GM12878 (cell line): ENCODE data around the gene CNTN4. TPM values are rescaled to one million over a fixed set of nuclear protein-coding genes. Genes with fewer than 3 reads are reported as not detected.

Experiments
- ATAC-seq: fragments of 200-7000 bp; cut with Tn5 transposase; 3 replicates; pipeline ENCODE4 v1.9.1; 2020; ENCODE audit warnings: mild to moderate bottlenecking, moderate library complexity
- Bru-seq: library from RNA; stranded (reverse); fragments of 400-500 nt; gene quantifications from one replicate; lab custom pipeline; 2021; lab: Mats Ljungman, UMichigan
- BruChase-seq, 2 experiments: library from RNA; stranded (reverse); fragments of 400-500 nt; gene quantifications; one replicate each; lab custom pipeline; 2021; lab: Mats Ljungman, UMichigan
- BruUV-seq: library from RNA; stranded (reverse); fragments of 400-500 nt; replicated peaks from 2 replicates; lab custom pipeline; 2021; lab: Mats Ljungman, UMichigan
- CTCF ChIA-PET: fragments of 300-600 bp; sonication (Branson Sonifier 250); formaldehyde crosslinking; extraction: SDS; loops from one replicate; lab custom pipeline; 2021; ENCODE audit warnings: inconsistent platforms; lab: Yijun Ruan, JAX
- POLR2A ChIA-PET: fragments of 350-600 bp; formaldehyde crosslinking; extraction: SDS; loops from one replicate; lab custom pipeline; 2021; ENCODE audit warnings: inconsistent platforms; lab: Charles Lee
- RAD21 ChIA-PET: fragments of 300-600 bp; sonication (Branson Sonifier 250); formaldehyde crosslinking; loops from one replicate; lab custom pipeline; 2023; ENCODE audit warnings: antibody characterized with exemption; ENCODE audit not compliant: unreplicated experiment; lab: Charles Lee
- SMC1A ChIA-PET: fragments of 300-600 bp; sonication (Branson Sonifier 250); formaldehyde crosslinking; loops from one replicate; lab custom pipeline; 2023; ENCODE audit not compliant: unreplicated experiment, uncharacterized antibody; lab: Charles Lee
- DNase-seq: peaks from one replicate; pipeline ENCODE4 v3.0.0-alpha.2; 2011; ENCODE audit warnings: low read depth, low spot score
- FAIRE-seq: peaks from 3 replicates; lab custom pipeline; 2011; peaks lifted over from hg19 to GRCh38; lab: Jason Lieb, UNC
- H2AFZ ChIP-seq: 2 replicates; pipeline ENCODE4 v1.6.0; 2011; ENCODE audit warnings: low read depth, low read length, control low read depth; ENCODE audit not compliant: control insufficient read depth
- H3K27ac ChIP-seq: 2 replicates; pipeline ENCODE4 v1.5.1; 2011; ENCODE audit warnings: control low read depth; ENCODE audit not compliant: control insufficient read depth, insufficient read depth
- H3K27me3 ChIP-seq, 2 experiments: replicated peaks in 1 of 2; 2 replicates each; pipeline versions ENCODE4 v1.6.0 to v1.6.1; 2011; ENCODE audit warnings: low read length in 1 of 2; ENCODE audit not compliant: control insufficient read depth in 2 of 2, insufficient read depth in 2 of 2
- H3K36me3 ChIP-seq, 2 experiments: 2 replicates each; pipeline ENCODE4 v1.5.1; 2011; ENCODE audit warnings: low read length in 1 of 2; ENCODE audit not compliant: control insufficient read depth in 2 of 2, insufficient read depth in 2 of 2
- H3K4me1 ChIP-seq: 2 replicates; pipeline ENCODE4 v1.6.1; 2011; ENCODE audit warnings: mild to moderate bottlenecking, low read length, moderate library complexity, mixed read lengths; ENCODE audit not compliant: control insufficient read depth, insufficient read depth
- H3K4me2 ChIP-seq: 2 replicates; pipeline ENCODE4 v1.6.0; 2011; ENCODE audit warnings: control low read depth; ENCODE audit not compliant: control insufficient read depth, insufficient read depth
- H3K4me3 ChIP-seq: fragments of 200-600 bp; sonication (generic); 2 replicates; pipeline ENCODE4 v1.5.1; 2016
- H3K79me2 ChIP-seq: 2 replicates; pipeline ENCODE4 v1.6.0; 2011; ENCODE audit warnings: low read length; ENCODE audit not compliant: control insufficient read depth, insufficient read depth
- H3K9ac ChIP-seq: 2 replicates; pipeline ENCODE4 v1.8.0; 2011; ENCODE audit warnings: low read length, control low read depth, mixed read lengths; ENCODE audit not compliant: control insufficient read depth, insufficient read depth
- H3K9me3 ChIP-seq: replicated peaks from 3 replicates; pipeline ENCODE4 v1.5.1; 2011; ENCODE audit warnings: mild to moderate bottlenecking, low read length; ENCODE audit not compliant: control insufficient read depth, insufficient read depth
- H4K20me1 ChIP-seq: 2 replicates; pipeline ENCODE4 v1.6.0; 2011; ENCODE audit not compliant: control insufficient read depth, insufficient read depth
- ATF7 ChIP-seq: fragments of 450-650 bp; IDR thresholded peaks from 2 replicates; pipeline ENCODE4 v1.6.1; 2016; ENCODE audit warnings: low read depth, mild to moderate bottlenecking
- CBX5 ChIP-seq: sonication (generic); IDR thresholded peaks from 2 replicates; pipeline ENCODE4 v1.6.1; 2016; ENCODE audit warnings: low read depth, moderate library complexity, mild to moderate bottlenecking, inconsistent platforms
- E2F4 ChIP-seq: IDR thresholded peaks from 2 replicates; pipeline ENCODE4 v1.6.1; 2012; ENCODE audit warnings: low read depth, low read length, improper control_type of control experiment
- EGR1 ChIP-seq, 2 experiments: IDR thresholded peaks; 1 replicate in 1 of 2; 2 replicates in 1 of 2; pipeline ENCODE4 v1.6.1; 2011 to 2012; ENCODE audit warnings: low read depth in 2 of 2, low read length in 2 of 2, borderline replicate concordance in 1 of 2, mild to moderate bottlenecking in 1 of 2, moderate library complexity in 1 of 2
- HDAC6 ChIP-seq: fragments of 200-600 bp; sonication (generic); IDR thresholded peaks from one replicate; pipeline ENCODE4 v1.8.0; 2017; ENCODE audit warnings: antibody characterized with exemption; ENCODE audit not compliant: unreplicated experiment
- MYC ChIP-seq: IDR thresholded peaks from 2 replicates; pipeline ENCODE4 v1.6.1; 2011; ENCODE audit warnings: mild to moderate bottlenecking, low read length, moderate library complexity, inconsistent platforms; ENCODE audit not compliant: insufficient read depth, insufficient replicate concordance, insufficient read length, severe bottlenecking
- NFYA ChIP-seq: IDR thresholded peaks from 2 replicates; pipeline ENCODE4 v1.6.1; 2011; ENCODE audit warnings: low read depth, mild to moderate bottlenecking, low read length, improper control_type of control experiment, borderline replicate concordance
- POLR2AphosphoS2 ChIP-seq: IDR thresholded peaks from 2 replicates; pipeline ENCODE4 v1.6.1; 2011; ENCODE audit warnings: low read depth, mild to moderate bottlenecking, low read length, improper control_type of control experiment, moderate library complexity
- SMAD1 ChIP-seq: fragments of 450-650 bp; IDR thresholded peaks from 2 replicates; pipeline ENCODE4 v1.6.1; 2018; ENCODE audit warnings: mild to moderate bottlenecking, low read depth; ENCODE audit not compliant: partially characterized antibody
- WGBS: methylation state at CpG from one replicate; pipeline ENCODE4 v1.1.6; 2016; ENCODE audit warnings: low lambda C conversion rate; ENCODE audit not compliant: insufficient replicate concordance, insufficient coverage; ENCODE audit errors: missing lambda C conversion rate; 5-methylcytosine and 5-hydroxymethylcytosine counted together
- in situ Hi-C: fragments of 300-500 bp; cut with MboI; formaldehyde crosslinking; loops from 9 replicates; pipeline ENCODE4 v1.14.3; 2018; ENCODE audit warnings: mixed read lengths
- intact Hi-C: fragments of 100-400 bp; cut with micrococcal nuclease; formaldehyde crosslinking; loops from one replicate; pipeline ENCODE4 v1.14.2; 2022; ENCODE audit not compliant: unreplicated experiment
- long read RNA-seq, 2 experiments: library from polyadenylated mRNA; unstranded; transcript quantifications; one replicate each; pipeline ENCODE4 v2.0.0, GENCODE V29; 2019 to 2020
- polyA minus RNA-seq, 3 experiments: library from RNA; depleted of rRNA, polyadenylated mRNA; stranded (reverse); fragments of >200 nt; gene quantifications; 2 replicates each; pipeline ENCODE4 v1.2.3, GENCODE V29; 2011
- polyA plus RNA-seq, 11 experiments: library from polyadenylated mRNA; depleted of rRNA in 4 of 11; unstranded in 6 of 11; stranded (reverse) in 5 of 11; fragments of >200 nt; fragmentation: Nextera tagmentation in 4 of 11; fragmentation: Illumina TruSeq in 1 of 11; extraction: Ambion mirVana in 4 of 11; extraction: Trizol in 1 of 11; gene quantifications; 1 replicate in 1 of 11; 2 replicates in 10 of 11; pipeline versions ENCODE4 v1.2.1 to v1.2.3, GENCODE V29; 2011 to 2016; ENCODE audit warnings: inconsistent platforms in 2 of 11, missing spikeins in 2 of 11, low read depth in 1 of 11
- total RNA-seq, 4 experiments: library from RNA; depleted of rRNA in 3 of 4; stranded (reverse); fragments of >200 nt in 3 of 4; fragmentation: Illumina TruSeq in 1 of 4; extraction: Trizol in 1 of 4; gene quantifications; 2 replicates each; pipeline versions ENCODE4 v1.2.1 to v1.2.3, GENCODE V29; 2013 to 2021

Gene CNTN4
- 0.59 and 1.2 TPM in 2 replicates for total RNA-seq (2013; cell fraction: nucleolus; rRNA removed)
- total RNA-seq (2014; rRNA removed) (0.11 and 0.23 TPM in 2 replicates), total RNA-seq (2014; rRNA removed; fragmentation: Illumina TruSeq; extraction: Trizol) (0.18 and 0.22 TPM in 2 replicates), total RNA-seq (2021) (0.24 and 0.26 TPM in 2 replicates), polyA plus RNA-seq (2011; rRNA removed) (0.05 TPM in 1 of 2 replicates, not detected in the other), polyA plus RNA-seq (2014; fragmentation: Illumina TruSeq; extraction: Trizol) (0.06 and 0.32 TPM in 2 replicates), polyA plus RNA-seq (2014; fragmentation: Nextera tagmentation; extraction: Ambion mirVana) (under 1 TPM; 0.14 to 0.15 TPM), polyA plus RNA-seq (2014; rRNA removed) (0.08 TPM in 1 of 2 replicates, not detected in the other), polyA plus RNA-seq (2016; fragmentation: Nextera tagmentation; extraction: Ambion mirVana) (under 1 TPM in 1 of 2 experiments, not detected in 1; 0.43 TPM), polyA minus RNA-seq (2011; rRNA and poly(A)+ RNA removed) (not detected in 2 replicates), Bru-seq, nascent RNA (percentile 10 among the genes with signal in this experiment), BruChase-seq, experiment 1, labeled RNA remaining after a 6-hour chase (percentile 5 among the genes with signal in this experiment), BruChase-seq, experiment 2, labeled RNA remaining after a 2-hour chase (percentile 8 among the genes with signal in this experiment)
- polyA plus RNA-seq (2011; ENCODE audit: low read depth): 0.28 TPM
- not detected in 2 replicates for polyA plus RNA-seq (2011; cell fraction: cytosol; rRNA removed)
- 0.07 and 0.15 TPM in 2 replicates for polyA plus RNA-seq (2011; cell fraction: nucleus; rRNA removed)
- 0.22 and 0.45 TPM in 2 replicates for polyA plus RNA-seq (2012)
- not detected in 2 replicates for polyA minus RNA-seq (2011; cell fraction: cytosol; rRNA and poly(A)+ RNA removed)
- under 0.01 TPM in 1 of 2 replicates, not detected in the other for polyA minus RNA-seq (2011; cell fraction: nucleus; rRNA and poly(A)+ RNA removed)
- long read RNA-seq, experiment 1: 0 reads
- long read RNA-seq, experiment 2, partial matches to known transcripts: 0 of 4 reads
- long read RNA-seq, experiment 2, other reads (novel, unspliced or antisense): 4 of 4 reads

GRCh38 chr3:2098398-2099027, at the start of gene CNTN4:
TSS of gene CNTN4 (plus strand) at chr3:2098866.
- in situ Hi-C loops: no loop called here
- ChIA-PET CTCF (no interaction called here), RAD21 (no interaction called here), POLR2A (no interaction called here), SMC1A (no interaction called here)
- Histone ChIP-seq H3K9me3 (no peaks in the 10 kb centered on the region), H3K27ac (no peak within 1 kb of the TSS), H3K4me3 (no peak within 1 kb of the TSS), H3K36me3 (no peaks in the 10 kb centered on the region), H3K4me2 (0 out of 2 replicates have a peak within 1 kb of the TSS, but pooled peaks have one; percentile 25), H3K4me1 (no peaks in the 10 kb centered on the region), H3K79me2 (no peaks in the 10 kb centered on the region), H3K27me3 (peaks cover 2 to 6% of the 10 kb centered on the region in 2 experiments), H4K20me1 (no peaks in the 10 kb centered on the region), H3K9ac (no peak within 1 kb of the TSS), H2AFZ (no peak within 1 kb of the TSS)
- WGBS: 19% methylated on average over 43 of the region's 86 CpGs
- TF ChIP-seq E2F4 (no peak), ATF7 (no peak), HDAC6 (no peak), POLR2AphosphoS2 (no peak), SMAD1 (no peak), CBX5 (no peak), MYC (no peak), EGR1 (IDR thresholded peaks at IDR 0.05; ENCODE audit: borderline replicate concordance in 1 of 2, low read depth in 2 of 2, low read length in 2 of 2) (no peak), NFYA (no peak)
- FAIRE-seq (no peak), ATAC-seq (peak; percentile 84), DNase-seq (no peak)
- intact Hi-C loops: no loop called here
- BruUV-seq: no TSS peak
